Calu3 (cell line): ENCODE results near the gene BCL7B. TPM values are rescaled to one million over a fixed set of nuclear protein-coding genes. Genes with fewer than 3 reads are reported as not detected.
"Not testable (repeated sequence)": the region's sequence is repeated elsewhere in the genome, so short reads cannot be mapped to it uniquely, and the experiment has no call there.

Experiments used
- BruUV-seq: library from RNA; stranded (reverse); fragments of 400-500 nt; replicated peaks from 2 replicates; lab custom pipeline; 2021; lab: Mats Ljungman, UMichigan
- CTCF ChIA-PET: fragments of 300-600 bp; sonication (Branson Sonifier 250); formaldehyde crosslinking; loops from one replicate; lab custom pipeline; 2022; ENCODE audit warnings: antibody characterized with exemption; lab: Charles Lee
- DNase-seq: peaks from one replicate; pipeline ENCODE4 v3.0.0; 2022
- H3K27ac Mint-ChIP-seq: one replicate; pipeline ENCODE4 v1.8.0; 2022; ENCODE audit warnings: mixed read lengths; ENCODE audit not compliant: unreplicated experiment
- H3K27me3 Mint-ChIP-seq: one replicate; pipeline ENCODE4 v1.8.0; 2022; ENCODE audit warnings: mixed read lengths; ENCODE audit not compliant: unreplicated experiment
- H3K36me3 Mint-ChIP-seq: one replicate; pipeline ENCODE4 v1.8.0; 2022; ENCODE audit warnings: mild to moderate bottlenecking, moderate library complexity, mixed read lengths; ENCODE audit not compliant: insufficient read depth, unreplicated experiment
- H3K4me1 Mint-ChIP-seq: one replicate; pipeline ENCODE4 v1.8.0; 2022; ENCODE audit warnings: mild to moderate bottlenecking, low read depth, mixed read lengths; ENCODE audit not compliant: unreplicated experiment
- H3K4me3 Mint-ChIP-seq: one replicate; pipeline ENCODE4 v1.8.0; 2022; ENCODE audit warnings: mild to moderate bottlenecking, low read depth, moderate library complexity, mixed read lengths; ENCODE audit not compliant: unreplicated experiment
- H3K9me3 Mint-ChIP-seq: one replicate; pipeline ENCODE4 v1.8.0; 2022; ENCODE audit warnings: low read depth, mixed read lengths; ENCODE audit not compliant: unreplicated experiment
- intact Hi-C: fragments of 100-400 bp; cut with micrococcal nuclease; formaldehyde crosslinking; loops from one replicate; pipeline ENCODE4 v1.10.0; 2022; ENCODE audit not compliant: unreplicated experiment
- total RNA-seq: library from RNA; stranded (reverse); gene quantifications from 2 replicates; pipeline ENCODE4 v1.2.3, GENCODE V29; 2022
- TF ChIP-seq, protein P1 (sequence below): fragments of 200-600 bp; IDR thresholded peaks from one replicate; pipeline ENCODE4 v1.8.0; 2022; ENCODE audit warnings: antibody characterized with exemption; ENCODE audit not compliant: unreplicated experiment

The BCL7B gene
- total RNA-seq, 1 experiment from 2014 or later, result 37.8 TPM

GRCh38 chr7:73504920-73505319 lies 52.6 kb downstream of the BCL7B start:
- CTCF ChIA-PET, result no interaction called here
- no peak overlapping the region for H3K27ac Mint-ChIP-seq
- intact Hi-C loops, result no loop called here

DNA sequence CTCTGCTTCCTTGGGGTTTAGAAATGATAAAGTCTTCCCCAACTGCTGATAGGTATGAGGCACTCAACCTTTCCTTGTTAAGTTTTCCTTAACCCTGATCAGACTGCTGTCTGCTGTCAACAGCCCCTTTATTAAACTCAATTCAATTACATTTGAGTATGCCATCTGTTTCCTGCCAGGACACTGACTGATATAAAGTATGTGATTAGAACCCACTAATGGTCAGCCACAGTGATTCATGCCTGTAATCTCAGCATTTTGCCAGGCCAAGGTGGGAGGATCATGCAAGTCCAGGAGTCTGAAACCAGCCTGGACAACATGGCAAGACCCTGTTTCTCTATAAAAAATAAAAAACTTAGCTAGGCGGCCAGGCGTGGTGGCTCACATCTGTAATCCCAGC lies 53.5 kb downstream of the BCL7B start:
- H3K9me3 Mint-ChIP-seq, result no peaks in the 10 kb centered on the region
- H3K36me3 Mint-ChIP-seq, result peaks cover 23% of the 10 kb centered on the region
- TF ChIP-seq, protein P1, sequence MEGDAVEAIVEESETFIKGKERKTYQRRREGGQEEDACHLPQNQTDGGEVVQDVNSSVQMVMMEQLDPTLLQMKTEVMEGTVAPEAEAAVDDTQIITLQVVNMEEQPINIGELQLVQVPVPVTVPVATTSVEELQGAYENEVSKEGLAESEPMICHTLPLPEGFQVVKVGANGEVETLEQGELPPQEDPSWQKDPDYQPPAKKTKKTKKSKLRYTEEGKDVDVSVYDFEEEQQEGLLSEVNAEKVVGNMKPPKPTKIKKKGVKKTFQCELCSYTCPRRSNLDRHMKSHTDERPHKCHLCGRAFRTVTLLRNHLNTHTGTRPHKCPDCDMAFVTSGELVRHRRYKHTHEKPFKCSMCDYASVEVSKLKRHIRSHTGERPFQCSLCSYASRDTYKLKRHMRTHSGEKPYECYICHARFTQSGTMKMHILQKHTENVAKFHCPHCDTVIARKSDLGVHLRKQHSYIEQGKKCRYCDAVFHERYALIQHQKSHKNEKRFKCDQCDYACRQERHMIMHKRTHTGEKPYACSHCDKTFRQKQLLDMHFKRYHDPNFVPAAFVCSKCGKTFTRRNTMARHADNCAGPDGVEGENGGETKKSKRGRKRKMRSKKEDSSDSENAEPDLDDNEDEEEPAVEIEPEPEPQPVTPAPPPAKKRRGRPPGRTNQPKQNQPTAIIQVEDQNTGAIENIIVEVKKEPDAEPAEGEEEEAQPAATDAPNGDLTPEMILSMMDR, result no peak
- H3K4me3 Mint-ChIP-seq, result no peak overlapping the region
- no peaks in the 10 kb centered on the region for H3K4me1 Mint-ChIP-seq
- DNase-seq, result no peak
- H3K27ac Mint-ChIP-seq, result no peak overlapping the region
- H3K27me3 Mint-ChIP-seq, result no peaks in the 10 kb centered on the region
- CTCF ChIA-PET, result no interaction called here
- no TSS peak for BruUV-seq
- intact Hi-C loops, result no loop called here

More at GRCh38 chr7:73504920-73505319, 52.6 kb downstream of the BCL7B start:
- Mint-ChIP-seq H3K9me3 (no peaks in the 10 kb centered on the region), H3K4me3 (no peak overlapping the region), H3K27me3 (no peaks in the 10 kb centered on the region), H3K36me3 (peaks cover 23% of the 10 kb centered on the region), H3K4me1 (no peaks in the 10 kb centered on the region)
- DNase-seq, result no peak
- no TSS peak for BruUV-seq
- TF ChIP-seq, protein P1, result no peak

DNA sequence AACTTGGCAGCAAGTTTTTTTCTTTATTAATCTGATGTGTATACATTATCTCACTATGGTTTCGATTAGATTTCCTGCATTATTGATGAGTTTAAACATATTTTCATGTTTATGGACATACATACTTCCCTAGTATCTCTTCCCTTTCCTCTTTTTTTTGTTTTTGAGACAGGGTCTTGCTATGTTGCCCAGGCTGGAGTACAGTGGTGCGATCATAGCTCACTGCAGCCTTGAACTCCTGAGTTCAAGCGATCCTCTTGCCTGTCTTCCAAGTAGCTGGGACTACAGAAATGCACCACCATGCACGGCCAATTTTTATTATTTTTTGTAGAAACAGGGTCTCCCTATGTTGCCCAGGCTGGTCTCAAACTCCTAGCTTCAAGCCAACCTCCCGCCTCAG lies 54.3 kb downstream of the BCL7B start:
- Mint-ChIP-seq H3K4me1 (no peaks in the 10 kb centered on the region), H3K36me3 (peaks cover 23% of the 10 kb centered on the region), H3K4me3 (no peak overlapping the region), H3K27me3 (no peaks in the 10 kb centered on the region), H3K27ac (no peak overlapping the region), H3K9me3 (no peaks in the 10 kb centered on the region)
- intact Hi-C loops, result no loop called here
- BruUV-seq, result no TSS peak
- TF ChIP-seq, protein P1, result no peak
- no peak for DNase-seq
- CTCF ChIA-PET, result no interaction called here

- no peaks in the 10 kb centered on the region for H3K27me3 Mint-ChIP-seq
- CTCF ChIA-PET, result no interaction called here
- no peak for DNase-seq
- BruUV-seq, result no TSS peak
- no peak overlapping the region for H3K4me3 Mint-ChIP-seq
- H3K27ac Mint-ChIP-seq, result no peak overlapping the region
- H3K4me1 Mint-ChIP-seq, result no peaks in the 10 kb centered on the region
- no peaks in the 10 kb centered on the region for H3K9me3 Mint-ChIP-seq
- TF ChIP-seq, protein P1, result no peak
- intact Hi-C loops, result no loop called here
- H3K36me3 Mint-ChIP-seq, result peaks cover 34% of the 10 kb centered on the region
These were observed 60.9 kb downstream of the BCL7B start for GRCh38 chr7:73496626-73497025.

DNA sequence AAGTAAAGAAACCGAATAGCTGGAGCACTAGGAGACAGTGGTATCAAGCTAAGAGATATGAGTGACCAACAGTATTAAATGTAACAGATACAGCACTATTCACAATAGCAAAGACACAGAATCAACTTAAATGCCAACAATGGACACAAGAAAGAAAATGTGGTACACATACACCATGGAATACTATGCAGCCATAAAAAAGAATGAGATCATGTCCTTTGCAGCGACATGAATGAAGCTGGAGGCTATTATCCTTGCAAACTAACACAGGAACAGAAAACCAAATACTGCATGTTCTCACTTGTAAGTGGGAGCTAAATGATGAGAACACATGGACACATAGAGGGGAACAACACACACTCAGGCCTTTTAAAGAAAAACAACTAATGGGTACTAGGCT lies 62.0 kb downstream of the BCL7B start:
- DNase-seq, H3K27me3 Mint-ChIP-seq, H3K4me1 Mint-ChIP-seq, CTCF ChIA-PET, BruUV-seq, intact Hi-C loops, H3K4me3 Mint-ChIP-seq, H3K9me3 Mint-ChIP-seq, H3K27ac Mint-ChIP-seq: not testable (repeated sequence)
- H3K36me3 Mint-ChIP-seq, result peaks cover 27% of the 10 kb centered on the region
